Lung (tissue), 12 donors: ENCODE results near the gene HMCES. TPM values are rescaled to one million over a fixed set of nuclear protein-coding genes. Genes with fewer than 3 reads are reported as not detected.

Experiments
- ATAC-seq: fragments of 200-7000 bp; cut with Tn5 transposase; one replicate; pipeline ENCODE4 v1.9.1; 2020; ENCODE audit warnings: moderate number of reproducible peaks; ENCODE audit not compliant: insufficient read depth, low FRiP score
- DNase-seq, 3 donors: peaks; one replicate each; pipeline ENCODE4 v3.0.0-alpha.2; 2013 to 2017
- H3K27ac ChIP-seq, 2 donors: one replicate each; pipeline ENCODE4 v1.5.1; 2013; ENCODE audit warnings: mild to moderate bottlenecking in 2 of 2, moderate library complexity in 2 of 2, control low read depth in 1 of 2, inconsistent platforms in 1 of 2, low read depth in 1 of 2, low read length in 1 of 2
- H3K27me3 ChIP-seq, 3 donors: one replicate each; pipeline ENCODE4 v1.5.1; 2013; ENCODE audit warnings: low read length in 2 of 3; ENCODE audit not compliant: control insufficient read depth in 3 of 3, insufficient read depth in 3 of 3
- H3K36me3 ChIP-seq, 4 donors: one replicate each; pipeline ENCODE4 v1.5.1; 2013; ENCODE audit warnings: low read length in 4 of 4, mild to moderate bottlenecking in 1 of 4, moderate library complexity in 1 of 4; ENCODE audit not compliant: control insufficient read depth in 4 of 4, insufficient read depth in 4 of 4
- H3K4me1 ChIP-seq, 5 donors: one replicate each; pipeline ENCODE4 v1.5.1; 2013; ENCODE audit warnings: low read length in 5 of 5, mild to moderate bottlenecking in 2 of 5, moderate library complexity in 1 of 5; ENCODE audit not compliant: control insufficient read depth in 5 of 5, insufficient read depth in 5 of 5
- H3K4me3 ChIP-seq: one replicate; pipeline ENCODE4 v1.5.1; 2013; ENCODE audit warnings: mild to moderate bottlenecking, control low read depth, moderate library complexity
- H3K9ac ChIP-seq, 2 donors: one replicate each; pipeline ENCODE4 v1.5.1; 2013; ENCODE audit warnings: low read length in 2 of 2, control low read depth in 1 of 2; ENCODE audit not compliant: insufficient read depth in 1 of 2
- H3K9me3 ChIP-seq, 4 donors: one replicate each; pipeline ENCODE4 v1.5.1; 2013; ENCODE audit warnings: low read length in 3 of 4, mild to moderate bottlenecking in 1 of 4, moderate library complexity in 1 of 4; ENCODE audit not compliant: control insufficient read depth in 4 of 4, insufficient read depth in 3 of 4
- WGBS, 2 donors: extraction: QIAGEN DNeasy Blood & Tissue Kit; methylation state at CpG; one replicate each; pipeline ENCODE4 v1.1.7; 2013; 5-methylcytosine and 5-hydroxymethylcytosine counted together
- polyA plus RNA-seq, 2 donors: library from polyadenylated mRNA; stranded (reverse); fragments of 200-250 nt; gene quantifications; one replicate each; pipeline ENCODE4 v1.2.1, GENCODE V29; 2013
- total RNA-seq, 2 donors: library from RNA; depleted of rRNA in 1 of 2; stranded (reverse); fragments of >200 nt in 1 of 2; gene quantifications; one replicate each; pipeline ENCODE4 v1.2.1, GENCODE V29; 2014 to 2021
- TF ChIP-seq, protein P1 (sequence below): IDR thresholded peaks from 2 replicates; pipeline ENCODE4 v1.5.1; 2012; ENCODE audit warnings: mild to moderate bottlenecking; ENCODE audit errors: control extremely low read depth, extremely low read depth
- donor health status: control.
- donor health status: control.
- donor health status: Bipolar disorder and iron deficiency.
- donor health status: healthy.
- donor health status: DM: yes; HTN: yes; CAD: no.

HMCES gene
- total and polyA plus RNA-seq, 4 donors: 23.2 to 36.6 (median 34.6) TPM

DNA sequence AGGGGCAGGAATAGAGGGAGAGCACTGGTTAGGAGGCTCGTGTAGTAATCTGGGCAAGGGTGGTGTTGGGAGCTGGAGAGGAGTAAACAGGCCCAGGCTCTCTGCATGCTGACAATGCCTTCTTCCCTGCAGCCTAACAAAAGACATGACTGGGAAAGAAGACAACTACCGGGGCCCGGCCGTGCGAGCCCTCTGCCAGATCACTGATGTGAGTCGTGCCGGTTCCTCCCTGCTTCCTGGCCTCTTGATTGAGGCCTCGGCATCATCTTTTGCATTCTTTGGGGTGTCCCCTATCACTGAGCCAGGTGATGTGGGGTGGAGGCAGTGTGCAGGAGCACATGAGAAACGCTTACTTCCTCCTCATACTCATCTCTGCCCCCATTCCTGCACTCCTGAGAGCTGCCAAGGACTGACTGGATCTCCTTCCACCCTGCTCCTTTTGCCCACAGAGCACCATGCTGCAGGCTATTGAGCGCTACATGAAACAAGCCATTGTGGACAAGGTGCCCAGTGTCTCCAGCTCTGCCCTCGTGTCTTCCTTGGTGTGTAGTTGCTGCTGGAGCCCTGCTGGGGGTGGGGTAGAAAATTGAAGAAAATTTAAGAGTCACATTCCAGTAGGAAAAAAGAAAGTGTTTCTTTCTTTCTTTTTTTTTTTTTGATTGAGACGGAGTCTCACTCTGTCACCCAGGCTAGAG lies 24.0 kb upstream of the HMCES start:
- Histone ChIP-seq H3K4me3 (no peak overlapping the region), H3K9me3 (no peaks in the 10 kb centered on the region), H3K4me1 (peaks cover 0 to 7% (median 0%) of the 10 kb centered on the region in 5 donors), H3K27ac (no peak overlapping the region), H3K36me3 (peaks cover 28 to 66% (median 58%) of the 10 kb centered on the region in 4 donors), H3K27me3 (no peaks in the 10 kb centered on the region), H3K9ac (no peak overlapping the region)
- DNase-seq (no peak), ATAC-seq (no peak)
- 90 to 91% methylated on average over 12 of the region's 12 CpGs for WGBS, 2 donors
- TF ChIP-seq, protein P1, sequence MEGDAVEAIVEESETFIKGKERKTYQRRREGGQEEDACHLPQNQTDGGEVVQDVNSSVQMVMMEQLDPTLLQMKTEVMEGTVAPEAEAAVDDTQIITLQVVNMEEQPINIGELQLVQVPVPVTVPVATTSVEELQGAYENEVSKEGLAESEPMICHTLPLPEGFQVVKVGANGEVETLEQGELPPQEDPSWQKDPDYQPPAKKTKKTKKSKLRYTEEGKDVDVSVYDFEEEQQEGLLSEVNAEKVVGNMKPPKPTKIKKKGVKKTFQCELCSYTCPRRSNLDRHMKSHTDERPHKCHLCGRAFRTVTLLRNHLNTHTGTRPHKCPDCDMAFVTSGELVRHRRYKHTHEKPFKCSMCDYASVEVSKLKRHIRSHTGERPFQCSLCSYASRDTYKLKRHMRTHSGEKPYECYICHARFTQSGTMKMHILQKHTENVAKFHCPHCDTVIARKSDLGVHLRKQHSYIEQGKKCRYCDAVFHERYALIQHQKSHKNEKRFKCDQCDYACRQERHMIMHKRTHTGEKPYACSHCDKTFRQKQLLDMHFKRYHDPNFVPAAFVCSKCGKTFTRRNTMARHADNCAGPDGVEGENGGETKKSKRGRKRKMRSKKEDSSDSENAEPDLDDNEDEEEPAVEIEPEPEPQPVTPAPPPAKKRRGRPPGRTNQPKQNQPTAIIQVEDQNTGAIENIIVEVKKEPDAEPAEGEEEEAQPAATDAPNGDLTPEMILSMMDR: no peak

DNA sequence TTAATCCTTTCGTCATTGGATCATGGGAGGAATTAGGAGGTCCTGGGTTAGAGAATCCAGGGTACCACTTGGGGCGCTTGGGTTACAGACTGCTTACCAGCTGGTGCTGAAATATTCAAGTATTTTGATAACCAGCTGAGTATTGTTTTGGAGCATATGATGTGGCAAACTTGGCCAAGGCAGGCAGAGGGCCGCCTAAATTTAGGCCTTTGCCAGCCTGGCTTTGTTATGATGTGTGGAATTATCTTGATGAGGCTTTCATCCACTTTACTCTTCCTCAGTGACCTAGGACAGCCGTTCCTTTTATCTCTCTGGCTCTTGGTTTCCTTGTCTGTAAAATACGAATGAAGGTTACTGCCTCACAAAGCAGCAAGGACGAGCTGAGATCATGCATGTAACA lies 22.4 kb upstream of the HMCES start:
- no peak for DNase-seq
- TF ChIP-seq, protein P1: no peak
- H3K4me1 ChIP-seq: no peaks in the 10 kb centered on the region
- H3K27me3 ChIP-seq: no peaks in the 10 kb centered on the region
- H3K9ac ChIP-seq: no peak overlapping the region
- H3K36me3 ChIP-seq: peaks cover 42 to 82% (median 71%) of the 10 kb centered on the region in 4 donors
- 89 to 96% methylated on average over 6 of the region's 6 CpGs for WGBS, 2 donors
- H3K9me3 ChIP-seq: no peaks in the 10 kb centered on the region
- H3K27ac ChIP-seq: no peak overlapping the region
- no peak for ATAC-seq
- no peak overlapping the region for H3K4me3 ChIP-seq

DNA sequence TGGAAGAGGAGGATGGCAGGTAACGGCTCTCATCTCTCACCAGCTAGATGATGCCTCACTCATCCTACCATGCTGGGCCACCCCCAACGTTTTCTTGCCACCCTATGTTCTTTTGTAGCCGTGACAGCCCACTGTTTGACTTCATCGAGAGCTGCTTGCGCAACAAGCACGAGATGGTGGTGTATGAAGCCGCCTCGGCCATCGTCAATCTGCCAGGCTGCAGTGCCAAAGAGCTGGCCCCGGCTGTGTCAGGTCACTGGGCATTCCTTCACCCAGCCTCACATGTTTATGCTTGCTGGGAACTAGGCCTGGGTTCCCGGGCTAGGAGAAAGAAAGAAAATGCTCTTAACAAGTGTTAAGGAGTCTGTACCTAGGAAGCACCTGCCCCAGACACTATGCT lies 21.1 kb upstream of the HMCES start:
- no peaks in the 10 kb centered on the region for H3K4me1 ChIP-seq
- TF ChIP-seq, protein P1: no peak

More for the DNA sequence above, 21.1 kb upstream of the HMCES start:
- Histone ChIP-seq H3K27me3 (no peaks in the 10 kb centered on the region), H3K27ac (no peak overlapping the region), H3K4me3 (no peak overlapping the region), H3K9me3 (no peaks in the 10 kb centered on the region), H3K9ac (no peak overlapping the region), H3K36me3 (peaks cover 41 to 83% (median 66%) of the 10 kb centered on the region in 4 donors)
- DNase-seq: no peak
- 80 to 90% methylated on average over 11 of the region's 11 CpGs for WGBS, 2 donors
- ATAC-seq: no peak
